BJ (cell line): Measurements from ENCODE around the gene AK4. TPM values are rescaled to one million over a fixed set of nuclear protein-coding genes. Genes with fewer than 3 reads are reported as not detected.
A peak's percentile ranks its signal among the peaks of the same experiment; 100 is the strongest.
"Not testable (repeated sequence)": the region's sequence is repeated elsewhere in the genome, so short reads cannot be mapped to it uniquely, and the experiment has no call there.

Experiments
- CTCF ChIA-PET: fragments of 350-600 bp; formaldehyde crosslinking; extraction: SDS; loops from one replicate; lab custom pipeline; 2021; ENCODE audit warnings: antibody characterized with exemption, inconsistent platforms; lab: Yijun Ruan, JAX
- POLR2A ChIA-PET: fragments of 300-600 bp; sonication (Branson Sonifier 250); formaldehyde crosslinking; extraction: SDS; loops from one replicate; lab custom pipeline; 2021; ENCODE audit warnings: antibody characterized with exemption; lab: Charles Lee
- DNase-seq: peaks from one replicate; pipeline ENCODE4 v3.0.0-alpha.2; 2011; ENCODE audit warnings: low read depth
- H3K27me3 ChIP-seq: 2 replicates; pipeline ENCODE4 v1.6.0; 2011; ENCODE audit warnings: low read length; ENCODE audit not compliant: control insufficient read depth, insufficient read depth
- H3K36me3 ChIP-seq: 2 replicates; pipeline ENCODE4 v1.5.1; 2011; ENCODE audit warnings: low read length; ENCODE audit not compliant: control insufficient read depth, insufficient read depth
- H3K4me3 ChIP-seq: 2 replicates; pipeline ENCODE4 v1.5.1; 2011; ENCODE audit warnings: low read depth, mild to moderate bottlenecking, control low read depth, low read length
- polyA plus RNA-seq: library from polyadenylated mRNA; depleted of rRNA; stranded (reverse); fragments of >200 nt; gene quantifications from 2 replicates; pipeline ENCODE4 v1.2.3, GENCODE V29; 2011
- TF ChIP-seq, protein P1 (sequence below): IDR thresholded peaks from 2 replicates; pipeline ENCODE4 v1.5.1; 2011; ENCODE audit warnings: low read depth, mild to moderate bottlenecking, control low read depth, inconsistent platforms, low read length, moderate library complexity; ENCODE audit not compliant: insufficient read depth

AK4 gene
- polyA plus RNA-seq, 1 experiment = 11.9 TPM

DNA sequence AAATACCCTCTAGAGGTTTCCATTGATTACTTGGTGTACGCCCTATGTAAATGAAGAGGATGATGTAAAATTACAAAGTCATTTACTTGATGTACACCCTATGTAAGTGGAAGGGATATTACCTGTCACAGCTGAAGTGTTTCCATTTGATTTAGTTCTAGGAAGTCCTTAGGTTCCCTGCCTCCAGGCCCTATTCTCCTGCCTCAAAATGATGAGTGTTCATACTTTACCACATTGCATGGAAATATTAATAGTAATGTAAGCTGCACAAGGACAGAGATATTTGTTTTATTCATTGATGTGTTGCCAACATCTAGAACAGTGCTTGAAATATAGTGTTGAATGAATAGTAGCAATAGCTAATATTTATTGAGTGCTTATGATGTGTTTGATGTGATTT lies 9.5 kb upstream of the AK4 start:
- Histone ChIP-seq H3K27me3 (no peaks in the 10 kb centered on the region), H3K4me3 (no peak overlapping the region), H3K36me3 (no peaks in the 10 kb centered on the region)
- DNase-seq = no peak
- POLR2A ChIA-PET = no interaction called here
- CTCF ChIA-PET = no interaction called here
- TF ChIP-seq, protein P1, sequence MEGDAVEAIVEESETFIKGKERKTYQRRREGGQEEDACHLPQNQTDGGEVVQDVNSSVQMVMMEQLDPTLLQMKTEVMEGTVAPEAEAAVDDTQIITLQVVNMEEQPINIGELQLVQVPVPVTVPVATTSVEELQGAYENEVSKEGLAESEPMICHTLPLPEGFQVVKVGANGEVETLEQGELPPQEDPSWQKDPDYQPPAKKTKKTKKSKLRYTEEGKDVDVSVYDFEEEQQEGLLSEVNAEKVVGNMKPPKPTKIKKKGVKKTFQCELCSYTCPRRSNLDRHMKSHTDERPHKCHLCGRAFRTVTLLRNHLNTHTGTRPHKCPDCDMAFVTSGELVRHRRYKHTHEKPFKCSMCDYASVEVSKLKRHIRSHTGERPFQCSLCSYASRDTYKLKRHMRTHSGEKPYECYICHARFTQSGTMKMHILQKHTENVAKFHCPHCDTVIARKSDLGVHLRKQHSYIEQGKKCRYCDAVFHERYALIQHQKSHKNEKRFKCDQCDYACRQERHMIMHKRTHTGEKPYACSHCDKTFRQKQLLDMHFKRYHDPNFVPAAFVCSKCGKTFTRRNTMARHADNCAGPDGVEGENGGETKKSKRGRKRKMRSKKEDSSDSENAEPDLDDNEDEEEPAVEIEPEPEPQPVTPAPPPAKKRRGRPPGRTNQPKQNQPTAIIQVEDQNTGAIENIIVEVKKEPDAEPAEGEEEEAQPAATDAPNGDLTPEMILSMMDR = no peak

DNA sequence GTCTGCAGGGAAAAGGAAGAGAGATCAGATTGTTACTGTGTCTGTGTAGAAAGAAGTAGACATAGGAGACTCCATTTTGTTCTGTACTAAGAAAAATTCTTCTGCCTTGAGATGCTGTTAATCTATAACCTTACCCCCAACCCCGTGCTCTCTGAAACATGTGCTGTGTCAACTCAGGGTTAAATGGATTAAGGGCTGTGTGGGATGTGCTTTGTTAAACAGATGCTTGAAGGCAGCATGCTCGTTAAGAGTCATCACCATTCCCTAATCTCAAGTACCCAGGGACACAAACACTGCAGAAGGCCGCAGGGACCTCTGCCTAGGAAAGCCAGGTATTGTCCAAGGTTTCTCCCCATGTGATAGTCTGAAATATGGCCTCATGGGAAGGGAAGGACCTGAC lies 8.2 kb upstream of the AK4 start:
- H3K27me3 ChIP-seq, DNase-seq, H3K4me3 ChIP-seq, H3K36me3 ChIP-seq, CTCF ChIA-PET, POLR2A ChIA-PET: not testable (repeated sequence)

DNA sequence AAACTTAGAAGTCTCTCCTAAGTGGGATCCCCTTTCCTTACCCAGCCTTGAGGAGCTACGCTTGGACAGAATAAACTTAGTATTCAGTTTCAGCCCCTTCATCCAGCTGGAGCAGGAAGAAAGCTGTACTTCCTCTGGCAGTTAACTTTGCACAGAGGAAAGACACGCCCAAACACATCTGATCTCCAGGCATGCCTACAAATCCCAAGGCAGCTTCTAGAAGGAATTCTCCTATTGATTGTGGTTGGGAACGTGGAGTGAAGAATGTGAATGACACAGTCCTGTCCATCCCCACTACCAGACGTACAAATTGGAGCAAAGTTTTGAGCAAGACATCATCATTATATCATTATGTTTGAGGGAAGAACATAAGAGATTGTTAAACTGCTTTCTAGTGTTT lies 6.6 kb upstream of the AK4 start:
- POLR2A ChIA-PET = no interaction called here
- Histone ChIP-seq H3K4me3 (no peak overlapping the region), H3K36me3 (no peaks in the 10 kb centered on the region), H3K27me3 (no peaks in the 10 kb centered on the region)
- DNase-seq = peak; percentile 16
- CTCF ChIA-PET = interaction anchor here (0.7 kb wide), 1 partner anchor 81 kb away, joined by 3 read pairs; no protein-coding TSS in a partner anchor
- TF ChIP-seq, protein P1 = no peak

DNA sequence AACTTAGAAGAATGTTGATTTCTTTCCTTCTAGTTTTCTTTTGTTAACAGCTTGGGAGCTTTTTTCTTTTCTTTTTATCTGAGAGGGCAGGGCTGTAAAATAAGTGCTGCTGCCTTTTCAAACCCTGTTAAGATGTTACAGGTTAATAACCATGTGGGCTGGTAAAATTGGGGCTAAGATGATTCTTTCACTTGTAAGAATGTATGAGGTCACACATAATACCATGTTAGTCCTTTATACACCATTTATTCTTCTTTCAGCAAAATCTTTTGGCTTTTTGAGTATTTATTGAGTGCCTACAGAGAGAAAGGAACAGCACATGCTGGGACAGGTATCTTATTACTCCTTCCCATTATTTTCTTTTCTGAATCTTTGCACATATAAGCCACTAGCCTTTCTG lies 6.1 kb upstream of the AK4 start:
- TF ChIP-seq, protein P1 = no peak
- no peak for DNase-seq

DNA sequence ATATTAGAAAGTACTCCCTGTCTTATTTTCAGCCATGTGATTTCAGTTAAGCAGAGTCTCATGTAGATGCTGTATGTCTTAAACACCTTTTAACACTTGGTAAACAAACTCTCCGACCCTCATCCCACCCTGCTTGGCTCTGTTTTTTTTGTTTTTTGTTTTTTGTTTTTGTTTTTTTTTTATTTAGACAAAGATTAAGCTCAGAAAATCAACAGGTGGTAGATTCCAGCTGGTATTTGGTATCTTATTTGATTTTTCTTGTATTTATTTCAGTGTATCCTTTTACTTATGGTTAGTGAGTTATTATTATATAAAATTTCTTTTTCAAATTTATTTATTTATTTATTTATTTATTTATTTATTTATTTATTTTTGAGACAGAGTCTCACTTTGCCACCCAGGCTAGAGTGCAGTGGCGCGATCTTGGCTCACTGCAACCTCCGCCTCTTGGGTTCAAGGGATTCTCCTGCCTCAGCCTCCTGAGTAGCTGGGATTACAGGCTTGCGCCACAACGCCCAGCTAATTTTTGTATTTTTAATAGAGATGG lies 4.8 kb upstream of the AK4 start:
- DNase-seq, H3K36me3 ChIP-seq, H3K27me3 ChIP-seq, CTCF ChIA-PET, H3K4me3 ChIP-seq: not testable (repeated sequence)
- POLR2A ChIA-PET = interaction anchor here (0.7 kb wide), 1 partner anchor 221 kb away, joined by 4 read pairs; no protein-coding TSS in a partner anchor

More for the DNA sequence above, 6.1 kb upstream of the AK4 start:
- Histone ChIP-seq H3K4me3 (no peak overlapping the region), H3K36me3 (no peaks in the 10 kb centered on the region), H3K27me3 (peaks cover 2% of the 10 kb centered on the region)
- ChIA-PET CTCF (interaction anchor here (0.7 kb wide), 1 partner anchor 82 kb away, joined by 3 read pairs; no protein-coding TSS in a partner anchor), POLR2A (no interaction called here)

DNA sequence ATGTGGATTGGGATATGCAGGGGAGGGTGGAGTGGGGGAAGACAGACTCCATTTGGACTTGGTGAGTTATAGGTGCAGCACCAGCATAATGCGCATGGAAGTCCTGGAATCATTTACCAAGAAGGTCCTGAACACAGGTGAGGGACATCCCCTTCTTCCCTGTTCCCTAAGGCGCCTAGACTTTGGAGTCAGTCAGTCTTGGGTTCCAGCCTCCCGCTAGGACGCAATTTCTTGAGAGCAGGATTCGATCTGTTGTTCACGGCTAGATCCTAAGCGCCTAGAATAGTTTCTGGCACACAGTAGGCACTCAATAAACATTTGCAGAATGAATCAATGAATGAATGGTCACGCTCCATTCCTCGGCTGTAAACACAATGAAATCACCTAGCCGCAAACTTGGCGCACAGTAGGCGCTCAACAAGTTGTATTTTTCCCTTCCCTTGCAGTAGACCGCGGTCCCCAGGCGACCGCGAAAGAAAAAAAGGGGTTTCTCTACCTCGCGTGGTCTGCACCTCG lies 1.0 kb upstream of the AK4 start:
- ChIA-PET CTCF (no interaction called here), POLR2A (no interaction called here)
- TF ChIP-seq, protein P1 = no peak
- Histone ChIP-seq H3K27me3 (peaks cover 3% of the 10 kb centered on the region), H3K4me3 (peak overlapping the region; percentile 73), H3K36me3 (no peaks in the 10 kb centered on the region)
- no peak for DNase-seq
